Activated CD8-positive, alpha-beta T cell treated with anti-CD3 and anti-CD28 coated beads for 36 hours (primary cell): ENCODE results near the gene SRPK2. TPM values are rescaled to one million over a fixed set of nuclear protein-coding genes. Genes with fewer than 3 reads are reported as not detected.
"Not testable (repeated sequence)": the region's sequence is repeated elsewhere in the genome, so short reads cannot be mapped to it uniquely, and the experiment has no call there.

Source experiments
- ATAC-seq: fragments of 200-7000 bp; cut with Tn5 transposase; one replicate; pipeline ENCODE4 v1.10.0; 2021; ENCODE audit warnings: mild to moderate bottlenecking, moderate library complexity
- CTCF ChIA-PET: fragments of 350-600 bp; sonication (Branson Sonifier 250); formaldehyde crosslinking; loops from one replicate; lab custom pipeline; 2021; ENCODE audit warnings: antibody characterized with exemption; lab: Charles Lee
- POLR2A ChIA-PET: fragments of 350-600 bp; sonication (Branson Sonifier 250); formaldehyde crosslinking; loops from one replicate; lab custom pipeline; 2021; ENCODE audit warnings: antibody characterized with exemption; lab: Charles Lee
- DNase-seq: peaks from one replicate; pipeline ENCODE4 v3.0.0-alpha.2; 2020
- H3K27ac Mint-ChIP-seq: one replicate; pipeline ENCODE4 v1.8.0; 2021; ENCODE audit warnings: mild to moderate bottlenecking, mixed read lengths
- H3K27me3 Mint-ChIP-seq: one replicate; pipeline ENCODE4 v1.8.0; 2021; ENCODE audit warnings: mixed read lengths
- H3K36me3 Mint-ChIP-seq: one replicate; pipeline ENCODE4 v1.8.0; 2021; ENCODE audit warnings: low read depth, mixed read lengths
- H3K4me1 Mint-ChIP-seq: one replicate; pipeline ENCODE4 v1.8.0; 2021; ENCODE audit warnings: low read depth, mixed read lengths
- H3K4me3 Mint-ChIP-seq: one replicate; pipeline ENCODE4 v1.8.0; 2021; ENCODE audit warnings: mild to moderate bottlenecking, moderate library complexity, mixed read lengths
- H3K9me3 Mint-ChIP-seq: one replicate; pipeline ENCODE4 v1.8.0; 2021; ENCODE audit warnings: mixed read lengths
- intact Hi-C: fragments of 100-400 bp; cut with micrococcal nuclease; formaldehyde crosslinking; loops from one replicate; pipeline ENCODE4 v1.10.0; 2022
- total RNA-seq, 2 experiments: library from RNA; stranded (reverse); gene quantifications; one replicate each; pipeline ENCODE4 v1.2.3, GENCODE V29; 2021
- TF ChIP-seq, protein P1 (sequence below): fragments of 200-600 bp; IDR thresholded peaks from one replicate; pipeline ENCODE4 v1.8.0; 2022; ENCODE audit warnings: antibody characterized with exemption, mild to moderate bottlenecking

The SRPK2 gene
- total RNA-seq, 2 experiments from 2014 or later: 32.9 to 33.5 TPM

DNA sequence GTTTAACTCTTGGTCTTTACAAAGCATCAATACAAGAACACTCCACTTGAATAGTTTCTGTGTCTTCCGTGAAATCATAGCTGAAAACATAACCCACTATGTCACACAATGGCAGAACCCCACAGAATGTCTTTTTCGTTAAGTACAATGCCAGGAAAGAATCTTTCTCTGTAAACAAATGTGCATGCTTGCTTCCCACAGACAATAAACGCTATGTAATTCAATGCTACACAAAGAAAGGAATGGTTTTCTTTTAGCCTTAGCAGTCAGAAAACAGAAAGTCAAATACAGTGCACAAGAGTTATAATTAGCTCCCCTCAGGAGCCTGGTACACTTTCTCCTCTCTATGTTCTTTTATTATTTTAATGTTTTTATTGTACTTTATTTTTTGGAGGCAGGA lies 186.1 kb downstream of the SRPK2 start:
- intact Hi-C loops: no loop called here
- POLR2A ChIA-PET: no interaction called here
- peaks cover 29% of the 10 kb centered on the region for H3K36me3 Mint-ChIP-seq
- H3K4me3 Mint-ChIP-seq: no peak overlapping the region
- no peak overlapping the region for H3K27ac Mint-ChIP-seq
- H3K9me3 Mint-ChIP-seq: no peaks in the 10 kb centered on the region
- no peaks in the 10 kb centered on the region for H3K27me3 Mint-ChIP-seq
- no peak for DNase-seq
- CTCF ChIA-PET: no interaction called here
- peaks cover 40% of the 10 kb centered on the region for H3K4me1 Mint-ChIP-seq
- TF ChIP-seq, protein P1, sequence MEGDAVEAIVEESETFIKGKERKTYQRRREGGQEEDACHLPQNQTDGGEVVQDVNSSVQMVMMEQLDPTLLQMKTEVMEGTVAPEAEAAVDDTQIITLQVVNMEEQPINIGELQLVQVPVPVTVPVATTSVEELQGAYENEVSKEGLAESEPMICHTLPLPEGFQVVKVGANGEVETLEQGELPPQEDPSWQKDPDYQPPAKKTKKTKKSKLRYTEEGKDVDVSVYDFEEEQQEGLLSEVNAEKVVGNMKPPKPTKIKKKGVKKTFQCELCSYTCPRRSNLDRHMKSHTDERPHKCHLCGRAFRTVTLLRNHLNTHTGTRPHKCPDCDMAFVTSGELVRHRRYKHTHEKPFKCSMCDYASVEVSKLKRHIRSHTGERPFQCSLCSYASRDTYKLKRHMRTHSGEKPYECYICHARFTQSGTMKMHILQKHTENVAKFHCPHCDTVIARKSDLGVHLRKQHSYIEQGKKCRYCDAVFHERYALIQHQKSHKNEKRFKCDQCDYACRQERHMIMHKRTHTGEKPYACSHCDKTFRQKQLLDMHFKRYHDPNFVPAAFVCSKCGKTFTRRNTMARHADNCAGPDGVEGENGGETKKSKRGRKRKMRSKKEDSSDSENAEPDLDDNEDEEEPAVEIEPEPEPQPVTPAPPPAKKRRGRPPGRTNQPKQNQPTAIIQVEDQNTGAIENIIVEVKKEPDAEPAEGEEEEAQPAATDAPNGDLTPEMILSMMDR: no peak
- ATAC-seq: no peak

DNA sequence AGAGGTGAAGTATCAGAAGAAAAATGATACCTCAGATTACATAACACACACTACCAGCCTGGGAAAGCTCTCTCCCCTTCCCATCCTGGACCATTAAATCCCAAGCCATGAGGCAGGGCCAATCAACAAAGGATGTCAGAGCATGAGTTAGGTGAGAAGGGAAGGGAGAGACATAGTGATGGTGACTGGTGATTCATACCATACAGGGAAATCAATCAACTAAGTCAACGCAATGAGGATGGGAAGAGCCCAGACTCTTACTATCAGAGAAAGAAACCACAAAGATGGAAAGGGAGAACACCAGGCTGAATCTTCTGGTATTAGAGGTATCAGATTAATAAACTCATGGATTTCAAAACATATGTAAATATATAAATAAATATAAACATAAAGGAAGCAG lies 189.3 kb downstream of the SRPK2 start:
- ChIA-PET POLR2A (no interaction called here), CTCF (interaction anchor here (1.2 kb wide), 1 partner anchor 218 kb away, joined by 4 read pairs; no protein-coding TSS in a partner anchor)
- no peak for DNase-seq

DNA sequence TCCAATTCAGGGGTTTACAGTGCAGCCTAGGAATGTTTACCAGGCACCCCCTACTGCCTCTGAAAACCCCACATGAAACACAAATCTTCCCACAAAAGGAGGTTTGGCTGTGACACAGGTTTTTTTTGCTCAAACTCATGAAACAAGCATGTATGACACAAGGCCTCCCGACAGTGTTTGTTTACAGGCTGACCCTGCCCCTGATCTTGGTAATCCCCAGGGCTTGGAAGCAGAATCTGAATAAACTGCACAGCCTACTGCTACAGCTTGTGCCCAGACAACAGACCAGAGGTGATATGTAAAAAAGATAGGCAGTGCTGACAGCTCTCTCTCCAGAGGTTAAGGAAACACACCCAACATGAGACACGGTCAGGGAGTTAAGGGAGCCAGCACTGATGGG lies 190.5 kb downstream of the SRPK2 start:
- Mint-ChIP-seq H3K4me1 (peaks cover 16% of the 10 kb centered on the region), H3K27me3 (no peaks in the 10 kb centered on the region), H3K36me3 (peaks cover 29% of the 10 kb centered on the region), H3K27ac (no peak overlapping the region), H3K9me3 (no peaks in the 10 kb centered on the region), H3K4me3 (no peak overlapping the region)
- ChIA-PET CTCF (interaction anchor here (1.2 kb wide), 1 partner anchor 217 kb away, joined by 4 read pairs; no protein-coding TSS in a partner anchor), POLR2A (no interaction called here)
- DNase-seq (no peak), ATAC-seq (no peak)
- intact Hi-C loops: no loop called here
- TF ChIP-seq, protein P1: no peak

More for the DNA sequence above, 189.3 kb downstream of the SRPK2 start:
- intact Hi-C loops: no loop called here
- H3K4me3 Mint-ChIP-seq: no peak overlapping the region
- TF ChIP-seq, protein P1: no peak
- no peaks in the 10 kb centered on the region for H3K9me3 Mint-ChIP-seq
- no peaks in the 10 kb centered on the region for H3K27me3 Mint-ChIP-seq
- no peak for ATAC-seq
- no peak overlapping the region for H3K27ac Mint-ChIP-seq
- H3K36me3 Mint-ChIP-seq: peaks cover 34% of the 10 kb centered on the region
- H3K4me1 Mint-ChIP-seq: peaks cover 20% of the 10 kb centered on the region

DNA sequence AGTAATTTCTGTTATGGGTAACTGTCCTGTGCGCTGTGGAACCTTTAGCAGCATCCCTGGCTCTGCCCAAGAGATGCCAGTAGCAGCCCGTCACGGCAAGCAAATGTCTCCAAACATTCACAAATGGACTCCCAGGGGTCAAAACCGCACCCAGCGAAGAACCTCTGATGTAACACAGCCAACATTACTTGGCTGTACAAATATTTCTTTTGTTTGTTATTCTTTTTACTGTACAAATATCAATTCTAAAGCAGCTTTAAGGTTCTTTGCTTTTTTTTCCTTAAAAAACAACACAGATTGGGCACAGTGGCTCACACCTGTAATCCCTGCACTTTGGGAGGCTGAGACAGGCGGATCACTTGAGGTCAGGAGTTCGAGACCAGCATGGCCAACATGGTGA lies 192.2 kb downstream of the SRPK2 start:
- ChIA-PET CTCF (interaction anchor here (1.3 kb wide), 1 partner anchor 9 kb away, joined by 3 read pairs; no protein-coding TSS in a partner anchor), POLR2A (no interaction called here)
- TF ChIP-seq, protein P1: no peak
- Mint-ChIP-seq H3K4me1 (peaks cover 14% of the 10 kb centered on the region), H3K9me3 (no peaks in the 10 kb centered on the region), H3K27ac (no peak overlapping the region), H3K4me3 (no peak overlapping the region), H3K27me3 (no peaks in the 10 kb centered on the region), H3K36me3 (peaks cover 17% of the 10 kb centered on the region)
- intact Hi-C loops: no loop called here
- no peak for ATAC-seq
- DNase-seq: no peak

DNA sequence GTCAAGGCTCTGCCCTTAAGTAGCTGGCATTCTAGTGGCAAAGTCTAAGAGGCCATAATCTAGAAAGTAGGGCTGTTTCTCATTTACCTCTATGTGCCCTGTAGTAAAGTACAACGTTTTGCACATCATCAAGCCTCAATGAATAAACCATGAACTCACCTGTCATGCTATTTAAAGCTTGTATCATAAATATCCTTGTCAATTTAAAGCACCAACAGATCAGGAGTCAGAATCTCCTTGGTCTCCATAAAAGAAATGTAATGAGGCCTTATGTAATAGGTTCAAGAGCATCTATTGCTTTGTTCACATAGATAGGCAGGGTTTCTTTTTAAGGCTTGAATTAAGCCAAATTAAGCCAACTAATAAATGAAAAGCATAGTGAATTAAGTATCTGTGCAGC lies 192.8 kb downstream of the SRPK2 start:
- Mint-ChIP-seq H3K4me3 (no peak overlapping the region), H3K9me3 (no peaks in the 10 kb centered on the region), H3K27ac (no peak overlapping the region), H3K27me3 (no peaks in the 10 kb centered on the region), H3K4me1 (peaks cover 14% of the 10 kb centered on the region), H3K36me3 (peaks cover 17% of the 10 kb centered on the region)
- TF ChIP-seq, protein P1: no peak
- ATAC-seq: no peak
- intact Hi-C loops: no loop called here
- CTCF ChIA-PET: interaction anchor here (1.3 kb wide), 1 partner anchor 9 kb away, joined by 3 read pairs; no protein-coding TSS in a partner anchor
- no peak for DNase-seq
- POLR2A ChIA-PET: interaction anchor here (1.4 kb wide), 1 partner anchor 10 kb away, joined by 4 read pairs; no protein-coding TSS in a partner anchor

DNA sequence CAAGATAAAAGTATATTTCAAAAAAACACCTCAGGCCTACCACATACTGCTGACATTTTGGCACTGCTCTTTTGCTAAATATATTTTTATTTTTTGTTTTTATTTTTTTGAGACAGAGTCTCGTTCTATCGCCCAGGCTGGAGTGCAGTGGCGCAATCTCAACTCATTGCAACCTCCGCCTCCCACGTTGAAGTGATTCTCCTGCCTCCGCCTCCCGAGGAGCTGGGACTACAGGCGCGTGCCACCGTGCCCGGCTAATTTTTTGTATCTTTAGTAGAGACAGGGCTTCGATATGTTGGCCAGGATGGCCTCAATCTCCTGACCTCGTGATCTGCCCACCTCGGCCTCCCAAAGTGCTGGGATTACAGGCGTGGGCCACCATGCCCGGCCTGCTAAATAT lies 193.8 kb downstream of the SRPK2 start:
- DNase-seq, H3K27me3 Mint-ChIP-seq, ATAC-seq, H3K4me3 Mint-ChIP-seq, H3K9me3 Mint-ChIP-seq, CTCF ChIA-PET, H3K27ac Mint-ChIP-seq, intact Hi-C loops: not testable (repeated sequence)
- peaks cover 11% of the 10 kb centered on the region for H3K36me3 Mint-ChIP-seq
- H3K4me1 Mint-ChIP-seq: peaks cover 14% of the 10 kb centered on the region
- POLR2A ChIA-PET: interaction anchor here (1.4 kb wide), 1 partner anchor 11 kb away, joined by 4 read pairs; no protein-coding TSS in a partner anchor
